GM10266 (cell line): ENCODE results near the gene TGFA.

ENCODE experiments used
- DNase-seq: peaks from one replicate; pipeline ENCODE4 v3.0.0; 2012; ENCODE audit errors: extremely low spot score
- TF ChIP-seq, protein P1 (sequence below): IDR thresholded peaks from 2 replicates; pipeline ENCODE4 v1.5.1; 2012; ENCODE audit warnings: mild to moderate bottlenecking, low read depth; ENCODE audit not compliant: control insufficient read depth, insufficient read depth; ENCODE audit errors: missing control alignments

Gene TGFA

GRCh38 chr2:70456585-70457495, 96.8 kb downstream of the TGFA start:
- TF ChIP-seq, protein P1, sequence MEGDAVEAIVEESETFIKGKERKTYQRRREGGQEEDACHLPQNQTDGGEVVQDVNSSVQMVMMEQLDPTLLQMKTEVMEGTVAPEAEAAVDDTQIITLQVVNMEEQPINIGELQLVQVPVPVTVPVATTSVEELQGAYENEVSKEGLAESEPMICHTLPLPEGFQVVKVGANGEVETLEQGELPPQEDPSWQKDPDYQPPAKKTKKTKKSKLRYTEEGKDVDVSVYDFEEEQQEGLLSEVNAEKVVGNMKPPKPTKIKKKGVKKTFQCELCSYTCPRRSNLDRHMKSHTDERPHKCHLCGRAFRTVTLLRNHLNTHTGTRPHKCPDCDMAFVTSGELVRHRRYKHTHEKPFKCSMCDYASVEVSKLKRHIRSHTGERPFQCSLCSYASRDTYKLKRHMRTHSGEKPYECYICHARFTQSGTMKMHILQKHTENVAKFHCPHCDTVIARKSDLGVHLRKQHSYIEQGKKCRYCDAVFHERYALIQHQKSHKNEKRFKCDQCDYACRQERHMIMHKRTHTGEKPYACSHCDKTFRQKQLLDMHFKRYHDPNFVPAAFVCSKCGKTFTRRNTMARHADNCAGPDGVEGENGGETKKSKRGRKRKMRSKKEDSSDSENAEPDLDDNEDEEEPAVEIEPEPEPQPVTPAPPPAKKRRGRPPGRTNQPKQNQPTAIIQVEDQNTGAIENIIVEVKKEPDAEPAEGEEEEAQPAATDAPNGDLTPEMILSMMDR, result no peak
- DNase-seq, result no peak

DNA sequence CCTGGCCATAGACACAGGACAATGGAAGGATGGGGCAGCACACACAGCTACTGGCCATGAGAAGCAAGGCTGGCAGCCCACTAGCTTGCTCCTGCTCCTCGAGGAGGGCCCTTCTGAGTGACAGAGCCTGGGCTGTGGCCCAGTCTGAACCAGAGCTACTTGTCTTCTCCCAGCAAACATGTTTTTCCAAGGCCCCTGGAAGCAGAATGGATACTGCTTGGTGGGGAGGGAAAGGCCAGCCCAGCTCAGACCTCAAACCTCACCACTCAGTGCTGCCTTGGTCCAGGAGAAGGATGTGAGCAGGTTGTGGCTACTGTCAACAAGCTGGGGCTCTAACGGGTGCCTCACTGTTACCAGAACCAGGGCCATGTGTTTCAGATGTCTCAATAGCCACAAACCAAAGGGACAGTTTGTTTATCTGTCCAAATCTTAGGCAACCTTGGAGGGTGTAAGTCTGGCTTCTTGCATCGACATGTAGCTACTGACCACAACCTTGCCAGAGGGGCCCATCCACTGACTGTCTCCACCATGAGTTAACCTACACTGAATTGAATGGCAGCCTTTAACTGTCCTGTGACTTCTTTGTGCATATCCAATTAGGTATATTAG, 98.6 kb downstream of the TGFA start:
- TF ChIP-seq, protein P1, result no peak
- DNase-seq, result no peak

- no peak for DNase-seq
- TF ChIP-seq, protein P1, result no peak
Measured at GRCh38 chr2:70450641-70451250, 102.9 kb downstream of the TGFA start.

DNA sequence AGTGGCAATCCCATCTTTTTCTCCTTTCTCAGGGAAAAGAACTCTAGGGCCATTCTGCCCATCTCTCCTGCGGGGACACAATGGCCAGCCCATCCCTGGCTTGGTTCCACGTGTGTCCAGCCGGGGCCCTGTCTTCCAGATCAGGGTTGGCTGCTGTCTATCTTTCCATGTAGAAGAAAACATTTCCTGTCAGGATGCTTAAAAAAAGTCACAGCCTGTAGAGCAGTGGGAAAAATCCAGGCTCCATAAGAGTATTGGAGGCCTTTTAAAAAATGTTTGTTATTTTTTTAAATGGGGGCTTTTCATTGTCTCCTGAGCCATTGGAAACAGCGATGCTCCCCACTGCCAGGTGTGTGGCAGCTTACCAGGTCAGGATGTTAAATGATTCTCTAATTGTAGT, 105.6 kb downstream of the TGFA start:
- TF ChIP-seq, protein P1, result no peak
- DNase-seq, result no peak

DNA sequence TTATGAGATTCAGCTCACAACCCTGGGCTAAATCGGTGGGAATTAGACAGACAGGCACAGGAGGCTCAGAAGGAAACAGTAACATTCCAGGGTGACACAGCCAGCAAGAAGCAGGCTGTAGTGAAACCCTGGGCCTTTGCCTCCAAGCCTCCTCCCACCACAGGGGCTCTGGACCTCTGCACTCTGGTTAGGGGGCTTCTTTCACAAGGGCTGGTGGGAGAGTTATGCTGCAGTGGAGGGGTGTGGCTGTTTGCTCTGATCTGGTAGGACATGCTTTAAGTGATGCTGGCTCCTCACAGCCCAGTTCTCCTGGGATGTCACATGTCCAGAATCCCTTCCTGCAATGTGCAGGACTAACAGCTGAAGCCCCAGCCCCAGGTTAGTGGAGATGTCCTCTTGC, 109.9 kb downstream of the TGFA start:
- TF ChIP-seq, protein P1, result no peak
- no peak for DNase-seq

DNA sequence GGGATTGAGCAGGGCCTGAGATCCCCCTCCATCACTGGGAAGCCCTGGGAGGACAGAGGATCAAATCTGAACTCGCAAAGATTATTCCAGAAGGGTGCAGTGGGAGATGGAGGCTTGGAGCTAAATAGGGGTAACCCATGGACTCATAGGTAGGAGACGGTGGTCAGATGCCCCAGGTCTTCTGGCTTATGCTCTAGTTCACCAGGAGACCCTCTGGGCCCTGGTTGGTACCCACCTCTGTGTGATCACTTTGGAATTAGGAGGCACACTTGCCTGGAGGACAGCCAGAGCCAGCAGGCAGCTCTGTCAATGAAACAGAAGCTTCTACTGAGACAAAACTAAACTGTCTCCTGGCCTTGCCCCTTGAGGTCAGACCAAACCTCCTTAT, 110.6 kb downstream of the TGFA start:
- TF ChIP-seq, protein P1, result no peak
- DNase-seq, result no peak
